Suppressor macrophage (primary cell): ENCODE data around the gene TWIST1.

Experiments used
- DNase-seq, 4 experiments: peaks; one replicate each; pipeline ENCODE4 v3.0.0-alpha.2; 2020 to 2022
- total RNA-seq, 17 experiments: gene quantifications; one replicate each; lab custom pipeline; 2026; ENCODE audit warnings: mixed read lengths in 6 of 17, inconsistent platforms in 3 of 17; lab: John Stamatoyannopoulos, UW

The TWIST1 gene
- total RNA-seq: 0 to 1.2 (median 0) reads per million in 17 experiments

- peak in 3 of 4 experiments; percentile 28 to 52 (median 41) for DNase-seq
Measured at GRCh38 chr7:19117091-19117869, at the start of gene TWIST1. Gene TWIST1, minus strand, starts transcription at chr7:19117636. Its CDS starts 315 bp downstream, at chr7:19117321.

GRCh38 chr7:19161671-19162070 is 44.2 kb upstream of the TWIST1 start:
- DNase-seq: no peak

GRCh38 chr7:19146699-19147098 is 29.3 kb upstream of the TWIST1 start:
- peak in 1 of 4 experiments; percentile 2 for DNase-seq

GRCh38 chr7:19145434-19146115 is 28.1 kb upstream of the TWIST1 start:
- no peak for DNase-seq

- DNase-seq: no peak
Measured at GRCh38 chr7:19144661-19145433, 27.4 kb upstream of the TWIST1 start, which contains the start of gene FERD3L. Gene FERD3L, minus strand, starts transcription at chr7:19145421. Its CDS starts 59 bp downstream, at chr7:19145362.

- DNase-seq: no peak
Measured at GRCh38 chr7:19143881-19144574, 26.6 kb upstream of the TWIST1 start.

- DNase-seq: no peak
Measured at GRCh38 chr7:19139706-19140327, 22.4 kb upstream of the TWIST1 start.

GRCh38 chr7:19133886-19134285 is 16.4 kb upstream of the TWIST1 start:
- DNase-seq: no peak

- DNase-seq: no peak
Measured at GRCh38 chr7:19133390-19133789, 16.0 kb upstream of the TWIST1 start.

GRCh38 chr7:19128856-19129255 is 11.4 kb upstream of the TWIST1 start:
- DNase-seq: no peak

GRCh38 chr7:19121977-19122588 is 4.6 kb upstream of the TWIST1 start:
- DNase-seq: peak in 3 of 4 experiments; percentile 19 to 56 (median 49)

- no peak for DNase-seq
Measured at GRCh38 chr7:19119870-19120486, 2.5 kb upstream of the TWIST1 start.

- DNase-seq: no peak
Measured at GRCh38 chr7:19119372-19119771, 1.9 kb upstream of the TWIST1 start.

GRCh38 chr7:19118636-19119371 is 1.4 kb upstream of the TWIST1 start:
- no peak for DNase-seq

- DNase-seq: no peak
Measured at GRCh38 chr7:19117870-19118608, 603 bp upstream of the TWIST1 start.

- DNase-seq: no peak
Measured at GRCh38 chr7:19116121-19117090, 1.0 kb downstream of the TWIST1 start.

- DNase-seq: no peak
Measured at GRCh38 chr7:19114551-19114855, 2.9 kb downstream of the TWIST1 start.

- DNase-seq: no peak
Measured at GRCh38 chr7:19113855-19114550, 3.4 kb downstream of the TWIST1 start.
